GM18502 (cell line): ENCODE results near the gene KIAA1958.
A peak's percentile ranks its signal among the peaks of the same experiment; 100 is the strongest.
"Not testable (repeated sequence)": the region's sequence is repeated elsewhere in the genome, so short reads cannot be mapped to it uniquely, and the experiment has no call there.

Experiments
- ATAC-seq: cut with Tn5 transposase; IDR thresholded peaks from one replicate; pipeline ENCODE4 v1.9.1; 2021; ENCODE audit warnings: mild to moderate bottlenecking; ENCODE audit not compliant: unreplicated experiment, poor library complexity

Gene KIAA1958

GRCh38 chr9:112586599-112587155, 100.0 kb downstream of the KIAA1958 start:
- ATAC-seq, result no peak

GRCh38 chr9:112591875-112592274, 105.2 kb downstream of the KIAA1958 start:
- ATAC-seq, result not testable (repeated sequence)

- no peak for ATAC-seq
These were observed 113.1 kb downstream of the KIAA1958 start for GRCh38 chr9:112599732-112600131.

- no peak for ATAC-seq
These were observed 115.0 kb downstream of the KIAA1958 start for GRCh38 chr9:112601636-112602035.

GRCh38 chr9:112604790-112605189, 118.2 kb downstream of the KIAA1958 start:
- no peak for ATAC-seq

GRCh38 chr9:112605518-112605917, 118.9 kb downstream of the KIAA1958 start:
- peak; percentile 94 for ATAC-seq

- ATAC-seq, result peak; percentile 37
These were observed 119.5 kb downstream of the KIAA1958 start for GRCh38 chr9:112605963-112606699.

GRCh38 chr9:112608851-112609250, 122.2 kb downstream of the KIAA1958 start:
- ATAC-seq, result no peak

GRCh38 chr9:112615584-112616266, 129.1 kb downstream of the KIAA1958 start:
- ATAC-seq, result no peak

GRCh38 chr9:112617371-112617770, 130.7 kb downstream of the KIAA1958 start:
- no peak for ATAC-seq

- no peak for ATAC-seq
These were observed 131.9 kb downstream of the KIAA1958 start for GRCh38 chr9:112618385-112619009.

- ATAC-seq, result no peak
These were observed 133.8 kb downstream of the KIAA1958 start for GRCh38 chr9:112620388-112620787.

- no peak for ATAC-seq
These were observed 134.5 kb downstream of the KIAA1958 start for GRCh38 chr9:112621018-112621655.

- no peak for ATAC-seq
These were observed 136.6 kb downstream of the KIAA1958 start for GRCh38 chr9:112623198-112623597.

- ATAC-seq, result no peak
These were observed 138.4 kb downstream of the KIAA1958 start for GRCh38 chr9:112624711-112625707.

- ATAC-seq, result no peak
These were observed 143.3 kb downstream of the KIAA1958 start for GRCh38 chr9:112629671-112630485.

- no peak for ATAC-seq
These were observed 144.9 kb downstream of the KIAA1958 start for GRCh38 chr9:112631313-112632070.

GRCh38 chr9:112640311-112640710, 153.7 kb downstream of the KIAA1958 start:
- ATAC-seq, result no peak
